NCI-H128 (cell line): ENCODE data around the gene MYO15B.

ENCODE experiments used
- DNase-seq: peaks from one replicate; lab custom pipeline; 2025; ENCODE audit not compliant: unreplicated experiment; lab: John Stamatoyannopoulos, UW

MYO15B gene

DNA sequence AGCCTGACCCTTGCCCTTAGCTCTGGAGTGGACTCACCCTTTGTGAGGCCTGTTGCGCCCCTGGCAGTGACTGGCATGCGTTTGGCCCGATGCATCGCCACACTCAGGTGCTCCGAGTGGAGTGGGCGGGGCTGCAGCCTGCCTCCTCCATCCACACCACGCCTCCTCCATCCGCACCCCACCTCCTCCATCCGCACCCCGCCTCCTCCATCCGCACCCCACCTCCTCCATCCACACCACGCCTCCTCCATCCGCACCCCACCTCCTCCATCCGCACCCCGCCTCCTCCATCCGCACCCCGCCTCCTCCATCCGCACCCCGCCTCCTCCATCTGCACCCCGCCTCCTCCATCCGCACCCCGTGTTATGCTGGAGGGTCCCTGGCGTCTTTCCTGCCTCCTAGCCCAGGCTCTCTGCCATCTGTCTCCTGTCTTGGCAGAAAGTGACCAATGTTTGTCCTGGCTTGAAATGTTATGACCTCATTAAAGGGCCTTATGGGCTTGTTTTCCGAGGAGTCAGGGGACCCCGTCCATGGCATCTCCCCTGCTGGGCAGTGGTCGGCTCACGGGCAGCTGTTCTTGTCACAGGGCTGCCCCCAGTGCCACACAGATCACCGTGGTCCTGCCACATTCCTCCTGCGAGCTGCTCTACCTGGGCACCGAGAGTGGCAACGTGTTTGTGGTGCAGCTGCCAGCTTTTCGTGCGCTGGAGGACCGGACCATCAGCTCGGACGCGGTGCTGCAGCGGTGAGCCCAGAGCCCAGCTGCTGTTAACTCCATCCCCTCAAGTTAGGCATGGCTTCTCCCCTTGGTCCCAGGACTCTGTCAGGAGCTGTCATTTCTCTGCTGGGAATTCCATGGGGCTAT lies 28.7 kb upstream of the MYO15B start:
- DNase-seq: no peak

DNA sequence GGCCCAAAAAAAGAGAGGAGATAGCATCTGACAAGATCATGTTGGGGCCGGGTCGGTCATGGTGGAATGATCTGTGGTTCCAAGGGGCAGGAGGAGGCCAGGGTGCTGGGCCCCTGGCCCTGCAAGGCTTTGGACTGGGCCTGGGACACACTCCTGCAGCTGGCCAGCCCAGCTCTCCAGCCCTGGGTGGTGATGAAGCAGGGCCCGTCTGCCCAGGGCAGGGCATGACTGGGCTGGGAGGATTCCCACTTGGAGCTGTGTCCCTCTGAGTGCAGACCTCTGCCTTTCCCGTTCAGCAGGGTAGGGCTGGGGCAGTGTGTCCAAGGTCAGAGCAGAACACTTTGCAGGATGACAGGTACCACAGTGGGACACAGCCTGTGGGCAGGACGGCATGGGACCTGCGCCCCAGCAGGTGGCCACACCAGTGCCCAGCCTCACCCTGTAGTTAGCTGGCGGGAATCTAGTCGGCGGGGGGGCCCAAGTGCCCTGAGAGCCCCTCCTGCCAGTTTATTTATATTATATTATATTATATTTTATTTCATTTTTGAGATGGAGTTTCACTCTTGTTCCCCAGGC lies 27.6 kb upstream of the MYO15B start:
- no peak for DNase-seq

DNA sequence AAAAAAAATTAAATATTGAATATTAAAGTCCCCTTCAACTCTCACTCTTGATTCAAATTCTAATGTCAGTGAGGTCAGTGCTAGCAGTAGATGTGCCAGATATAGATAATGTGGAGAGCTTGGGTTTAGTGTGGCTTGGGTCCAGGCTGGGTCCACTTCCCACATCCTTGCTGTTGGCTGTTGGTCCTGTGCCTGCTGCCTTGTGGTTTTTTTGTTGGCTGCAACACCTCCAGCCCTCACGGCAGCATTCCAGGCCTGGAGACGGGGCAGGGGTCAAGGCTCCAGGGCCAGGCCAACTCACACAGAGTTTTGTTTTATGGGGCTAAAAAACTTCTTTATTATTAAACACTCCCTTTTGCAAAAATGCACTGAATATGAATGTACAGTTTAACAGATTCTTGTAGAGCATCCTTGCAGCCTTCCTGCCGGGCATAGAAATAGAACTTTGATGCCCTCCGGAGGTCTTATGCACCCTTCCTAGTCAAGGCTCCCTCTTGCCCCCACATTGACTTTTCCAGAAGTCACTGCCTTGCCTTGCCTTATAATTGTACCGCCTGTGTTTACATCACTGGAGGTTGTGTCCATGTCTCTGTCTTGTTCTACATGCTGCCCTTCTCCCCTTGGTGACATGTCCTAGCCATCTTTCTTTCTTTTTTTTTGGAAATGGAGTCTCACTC lies 25.5 kb upstream of the MYO15B start:
- DNase-seq: no peak

DNA sequence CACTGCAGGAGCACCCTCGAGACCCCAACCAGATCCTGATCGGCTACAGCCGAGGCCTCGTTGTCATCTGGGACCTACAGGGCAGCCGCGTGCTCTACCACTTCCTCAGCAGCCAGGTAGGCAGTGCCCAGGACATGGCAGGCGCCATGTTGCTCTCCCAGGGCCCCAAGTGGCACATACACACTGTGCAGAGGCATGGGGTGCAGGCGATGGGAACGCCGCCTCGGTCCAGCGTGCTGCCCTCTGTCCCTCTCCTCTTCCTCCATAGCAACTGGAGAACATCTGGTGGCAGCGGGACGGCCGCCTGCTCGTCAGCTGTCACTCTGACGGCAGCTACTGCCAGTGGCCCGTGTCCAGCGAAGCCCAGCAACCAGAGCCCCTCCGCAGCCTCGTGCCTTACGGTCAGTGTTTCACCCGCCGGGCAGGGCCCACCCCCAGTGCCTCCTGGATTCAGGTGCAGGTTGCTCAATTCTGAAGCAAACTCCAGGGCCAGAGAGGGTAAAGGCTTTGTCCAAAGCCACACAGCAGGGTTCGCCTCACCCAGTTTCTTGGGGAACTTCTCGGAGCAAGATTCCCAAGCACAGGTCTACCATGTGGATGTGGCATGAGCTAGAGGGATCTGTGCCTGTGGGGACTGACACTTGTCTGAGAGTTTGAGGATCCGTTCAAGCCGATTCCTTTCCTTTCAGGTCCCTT lies 24.4 kb upstream of the MYO15B start:
- DNase-seq: no peak

DNA sequence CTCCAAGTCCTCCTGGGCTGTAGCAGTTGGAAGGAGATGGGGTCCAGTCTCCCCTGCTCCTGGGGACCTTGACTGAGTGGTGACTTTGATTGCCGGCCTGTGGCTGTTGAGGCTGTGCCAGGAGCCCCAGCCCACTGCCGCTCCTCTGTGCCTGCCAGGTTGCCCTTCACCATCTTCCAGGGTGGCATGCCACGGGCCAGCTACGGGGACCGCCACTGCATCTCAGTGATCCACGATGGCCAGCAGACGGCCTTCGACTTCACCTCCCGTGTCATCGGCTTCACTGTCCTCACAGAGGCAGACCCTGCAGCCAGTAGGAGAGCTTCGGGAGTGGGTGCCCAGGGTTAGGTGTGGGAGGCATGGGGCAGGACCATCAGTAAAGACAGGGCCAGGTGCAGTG lies 23.4 kb upstream of the MYO15B start:
- DNase-seq: no peak

DNA sequence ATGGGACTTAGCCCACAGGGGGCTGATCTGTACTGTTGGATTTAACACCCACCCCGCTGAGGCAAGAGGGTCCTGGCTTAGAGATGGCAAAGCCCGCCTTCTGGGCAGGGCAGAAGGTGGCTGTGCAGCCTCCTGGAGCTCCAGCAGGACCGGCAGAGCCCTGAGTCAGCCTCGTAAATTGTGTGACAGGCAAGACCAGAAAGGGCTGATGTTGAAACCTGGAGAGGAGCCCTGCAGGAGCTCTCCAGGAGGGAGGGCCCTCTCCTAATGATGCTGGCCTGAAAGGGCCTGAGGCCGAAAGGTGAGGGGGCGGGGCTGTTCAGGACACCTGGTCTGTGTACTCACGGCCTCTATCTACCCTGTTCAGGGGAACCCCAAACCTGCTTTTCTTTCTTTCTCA lies 22.5 kb upstream of the MYO15B start:
- DNase-seq: no peak

DNA sequence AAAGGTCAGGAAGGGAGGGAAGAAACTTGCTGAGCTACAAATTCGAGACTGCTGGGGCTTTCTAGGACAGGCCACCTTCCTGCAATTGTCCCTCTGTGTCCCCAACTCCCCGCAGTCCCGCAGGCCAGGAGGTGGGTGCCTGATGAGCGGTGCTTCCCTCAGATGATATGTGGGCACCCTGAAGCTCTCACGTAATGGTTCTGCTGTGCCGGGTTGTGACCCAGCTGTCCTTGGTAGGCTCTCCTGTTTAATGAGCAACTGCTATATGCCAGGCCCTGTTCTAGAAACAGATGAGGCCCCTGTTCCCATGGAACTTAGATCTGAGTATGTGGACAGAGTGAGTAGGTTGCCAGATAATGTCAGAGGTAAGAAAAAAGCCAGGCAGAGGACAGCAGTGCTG lies 22.0 kb upstream of the MYO15B start:
- DNase-seq: no peak

DNA sequence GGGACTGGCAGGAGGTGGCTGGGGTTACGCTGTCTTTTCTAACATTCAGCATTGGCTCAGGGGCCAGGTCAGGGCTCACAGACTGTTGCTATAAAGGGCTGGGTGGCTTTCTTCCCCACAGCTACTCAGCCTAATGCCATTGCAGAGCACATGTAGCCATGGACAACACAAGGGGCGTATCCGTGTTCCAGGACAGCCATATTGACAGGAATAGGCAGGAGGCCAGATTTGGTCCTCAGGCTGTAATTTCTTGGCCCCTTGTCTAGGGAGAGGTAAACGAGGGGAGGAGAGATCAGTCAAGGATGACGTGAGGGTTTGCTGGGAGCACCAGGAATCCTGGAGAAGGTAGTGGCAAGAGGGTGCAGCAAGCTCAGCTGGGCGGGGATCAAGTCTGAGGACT lies 21.2 kb upstream of the MYO15B start:
- DNase-seq: no peak

DNA sequence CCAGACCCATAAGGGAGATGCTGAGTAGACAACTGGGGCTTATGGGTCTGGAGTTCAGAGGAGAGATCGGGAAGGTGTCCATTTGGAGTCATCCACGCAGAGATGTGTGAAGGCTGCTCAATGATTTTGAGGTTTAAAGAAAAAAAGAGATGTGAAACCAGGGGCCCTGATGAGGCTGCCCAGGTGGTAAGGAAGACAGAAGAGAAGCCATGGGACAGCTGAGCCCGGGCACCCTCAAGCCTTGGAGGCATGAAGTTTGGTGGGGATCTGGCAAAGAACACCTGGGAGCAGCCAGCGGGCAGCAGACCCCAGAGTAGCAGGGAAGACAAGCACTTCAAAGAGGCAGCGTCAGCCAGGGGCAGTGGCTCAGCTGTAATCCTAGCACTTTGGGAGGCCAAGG lies 20.8 kb upstream of the MYO15B start:
- no peak for DNase-seq

DNA sequence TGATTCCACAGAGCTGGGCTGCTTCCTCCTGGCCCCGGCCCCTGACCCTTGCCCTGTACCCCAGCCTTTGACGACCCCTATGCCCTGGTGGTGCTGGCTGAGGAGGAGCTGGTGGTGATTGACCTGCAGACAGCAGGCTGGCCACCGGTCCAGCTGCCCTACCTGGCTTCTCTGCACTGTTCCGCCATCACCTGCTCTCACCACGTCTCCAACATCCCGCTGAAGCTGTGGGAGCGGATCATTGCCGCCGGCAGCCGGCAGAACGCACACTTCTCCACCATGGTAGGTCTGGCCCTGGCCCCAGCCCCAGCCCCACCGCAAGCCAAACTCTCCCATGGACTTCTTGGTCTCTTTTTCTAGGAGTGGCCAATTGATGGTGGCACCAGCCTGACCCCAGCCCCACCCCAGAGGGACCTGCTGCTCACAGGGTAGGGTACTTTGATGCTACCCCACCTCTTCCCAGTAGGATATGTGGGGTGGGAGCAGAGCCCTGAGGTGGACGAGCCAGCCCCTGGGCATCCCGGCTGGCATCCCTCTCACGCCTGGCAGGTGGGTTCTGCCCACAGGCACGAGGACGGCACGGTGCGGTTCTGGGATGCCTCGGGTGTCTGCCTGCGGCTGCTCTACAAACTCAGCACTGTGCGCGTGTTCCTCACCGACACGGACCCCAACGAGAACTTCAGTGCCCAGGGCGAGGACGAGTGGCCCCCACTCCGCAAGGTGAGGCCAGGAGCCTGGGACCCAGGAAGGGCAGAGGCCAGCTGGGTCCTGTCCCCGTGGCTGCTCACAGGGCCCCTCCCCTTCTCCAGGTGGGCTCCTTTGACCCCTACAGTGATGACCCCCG lies 19.0 kb upstream of the MYO15B start:
- DNase-seq: no peak

DNA sequence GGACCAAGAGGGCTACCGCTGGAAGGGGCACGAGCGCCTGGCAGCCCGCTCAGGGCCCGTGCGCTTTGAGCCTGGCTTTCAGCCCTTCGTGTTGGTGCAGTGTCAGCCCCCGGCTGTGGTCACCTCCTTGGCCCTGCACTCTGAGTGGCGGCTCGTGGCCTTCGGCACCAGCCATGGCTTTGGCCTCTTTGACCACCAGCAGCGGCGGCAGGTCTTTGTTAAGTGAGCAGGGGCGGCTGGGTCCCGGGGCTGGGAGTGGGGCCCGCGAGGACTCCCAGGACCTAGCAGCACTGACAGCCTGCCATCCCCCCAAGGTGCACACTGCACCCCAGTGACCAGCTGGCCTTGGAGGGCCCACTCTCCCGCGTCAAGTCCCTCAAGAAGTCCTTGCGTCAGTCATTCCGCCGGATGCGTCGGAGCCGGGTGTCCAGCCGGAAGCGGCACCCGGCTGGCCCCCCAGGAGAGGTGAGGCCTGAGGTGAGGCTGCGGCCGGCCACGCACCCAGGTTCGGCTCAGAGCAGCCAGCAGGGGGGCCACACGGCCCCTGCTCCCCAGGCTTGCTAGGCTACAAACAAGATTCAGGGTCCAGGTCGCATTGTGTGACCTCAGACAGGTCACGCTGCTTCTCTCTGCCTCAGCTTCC lies 17.4 kb upstream of the MYO15B start:
- no peak for DNase-seq

DNA sequence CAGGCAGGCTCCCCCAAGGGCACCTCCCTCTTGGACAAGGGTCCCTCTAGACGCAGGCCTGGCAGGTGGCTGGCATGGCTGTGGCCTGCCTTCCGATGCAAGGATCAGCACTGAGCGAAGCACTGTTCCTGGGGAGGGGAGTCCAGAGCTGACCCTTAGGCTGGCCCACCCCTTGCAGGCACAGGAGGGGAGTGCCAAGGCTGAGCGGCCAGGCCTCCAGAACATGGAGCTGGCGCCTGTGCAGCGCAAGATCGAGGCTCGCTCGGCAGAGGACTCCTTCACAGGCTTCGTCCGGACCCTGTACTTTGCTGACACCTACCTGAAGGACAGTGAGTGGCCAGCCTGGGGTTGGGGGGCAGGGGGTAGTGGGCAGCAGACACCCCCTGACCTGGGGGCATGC lies 16.8 kb upstream of the MYO15B start:
- no peak for DNase-seq

DNA sequence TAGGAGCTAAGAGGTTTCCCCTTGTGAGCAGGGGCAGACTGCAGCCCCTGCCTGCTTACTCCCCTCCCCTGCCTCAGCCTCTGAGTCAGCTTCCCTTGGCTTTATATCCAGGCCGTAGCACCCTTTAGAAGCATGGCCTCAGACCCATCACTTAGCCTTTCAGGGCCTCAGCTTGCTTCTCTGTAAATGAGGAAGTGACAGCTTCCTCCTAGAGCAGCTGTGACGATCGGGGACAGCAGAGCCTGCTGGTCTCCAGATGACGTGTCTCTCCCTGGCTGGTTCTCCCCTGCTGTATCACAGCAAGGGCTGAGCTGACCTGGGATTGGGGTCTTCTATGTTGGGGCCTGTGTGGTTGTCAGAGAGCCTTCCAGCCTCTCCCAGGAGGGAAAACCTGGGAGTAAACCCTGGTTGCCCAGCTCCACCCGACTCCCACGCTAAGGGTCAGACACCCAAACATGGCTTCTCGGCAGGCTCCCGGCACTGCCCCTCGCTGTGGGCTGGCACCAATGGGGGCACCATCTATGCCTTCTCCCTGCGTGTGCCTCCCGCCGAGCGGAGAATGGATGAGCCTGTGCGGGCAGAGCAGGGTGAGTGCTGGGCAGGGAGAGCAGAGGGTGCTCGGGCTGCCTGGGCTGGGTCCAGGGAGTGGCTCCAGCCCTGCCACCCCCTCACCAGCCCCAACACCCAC lies 16.3 kb upstream of the MYO15B start:
- DNase-seq: no peak

DNA sequence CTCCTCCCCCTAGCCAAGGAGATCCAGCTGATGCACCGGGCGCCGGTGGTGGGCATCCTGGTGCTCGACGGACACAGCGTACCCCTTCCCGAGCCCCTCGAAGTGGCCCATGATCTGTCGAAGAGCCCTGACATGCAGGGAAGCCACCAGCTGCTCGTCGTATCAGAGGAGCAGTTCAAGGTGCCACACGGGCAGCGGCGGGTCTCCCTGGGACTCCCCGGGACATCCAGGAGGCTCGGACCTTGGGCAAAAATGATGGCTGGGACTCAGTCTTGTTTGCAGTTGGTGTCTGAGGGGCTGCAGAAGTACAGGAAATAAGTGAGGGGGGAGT lies 15.8 kb upstream of the MYO15B start:
- DNase-seq: no peak

DNA sequence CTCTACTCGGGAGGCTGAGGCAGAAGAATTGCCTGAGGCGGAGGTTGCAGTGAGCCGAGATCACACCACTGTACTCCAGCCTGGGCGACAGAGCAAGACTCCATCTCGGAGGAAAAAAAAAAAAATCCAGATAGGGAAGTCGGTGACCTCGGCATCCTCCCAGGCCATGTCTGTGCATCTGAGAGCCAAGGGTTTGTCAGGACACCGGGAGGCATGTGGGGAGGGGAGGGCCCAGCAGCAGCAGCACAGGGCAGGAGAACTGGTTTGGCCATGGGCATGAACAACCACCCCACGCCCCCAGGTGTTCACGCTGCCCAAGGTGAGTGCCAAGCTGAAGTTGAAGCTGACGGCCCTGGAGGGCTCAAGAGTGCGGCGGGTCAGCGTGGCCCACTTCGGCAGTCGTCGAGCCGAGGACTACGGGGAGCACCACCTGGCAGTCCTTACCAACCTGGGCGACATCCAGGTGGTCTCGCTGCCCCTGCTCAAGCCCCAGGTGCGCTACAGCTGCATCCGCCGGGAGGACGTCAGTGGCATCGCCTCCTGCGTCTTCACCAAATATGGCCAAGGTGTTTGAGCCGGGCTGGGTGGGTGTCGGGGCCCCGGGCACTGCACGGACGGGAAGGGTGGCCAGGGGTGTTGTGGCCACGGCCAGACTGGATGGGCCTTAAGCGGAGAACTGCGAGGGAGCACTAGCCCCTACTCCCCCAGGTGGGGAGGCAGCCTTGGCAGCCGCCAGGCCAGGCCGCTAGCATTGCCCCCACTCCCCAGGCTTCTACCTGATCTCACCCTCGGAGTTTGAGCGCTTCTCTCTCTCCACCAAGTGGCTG lies 14.7 kb upstream of the MYO15B start:
- no peak for DNase-seq

DNA sequence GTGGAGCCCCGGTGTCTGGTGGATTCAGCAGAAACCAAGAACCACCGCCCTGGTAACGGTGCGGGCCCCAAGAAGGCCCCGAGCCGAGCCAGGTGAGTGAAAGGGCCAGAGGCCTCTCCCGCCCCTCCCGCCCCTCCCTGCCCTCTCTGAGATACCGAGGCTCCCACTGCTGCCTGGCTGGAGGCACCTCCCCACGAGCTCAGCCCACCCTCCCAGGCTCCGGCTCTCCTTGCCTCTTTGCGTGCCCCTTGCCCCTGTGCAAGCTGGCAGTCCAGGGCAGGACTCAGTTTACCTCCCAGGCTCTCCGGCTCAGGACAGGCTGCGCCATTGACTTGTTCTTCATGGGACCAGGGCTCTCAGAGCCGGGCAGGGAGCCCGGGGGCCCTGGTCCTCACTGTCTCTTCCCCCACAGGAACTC lies 14.1 kb upstream of the MYO15B start:
- DNase-seq: no peak

DNA sequence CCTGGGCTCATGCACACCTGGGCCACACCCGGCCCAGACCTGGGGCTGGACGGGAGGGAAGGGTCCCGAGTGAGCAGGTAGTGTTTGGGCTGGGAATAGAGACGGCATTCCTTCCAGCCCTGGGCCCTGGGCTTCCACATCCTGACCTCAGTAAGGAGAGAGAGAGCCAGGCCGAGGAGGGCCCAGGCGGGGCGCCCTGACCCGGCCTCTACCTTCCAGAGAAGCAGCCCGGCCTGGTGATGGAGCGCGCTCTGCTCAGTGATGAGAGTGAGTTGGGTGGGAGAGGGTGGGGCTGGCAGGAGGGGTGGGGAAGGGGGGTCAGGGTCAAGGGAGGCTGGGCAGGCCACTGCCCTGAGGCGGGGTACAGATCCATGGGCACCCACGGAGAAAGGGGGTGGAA lies 13.6 kb upstream of the MYO15B start:
- DNase-seq: no peak

DNA sequence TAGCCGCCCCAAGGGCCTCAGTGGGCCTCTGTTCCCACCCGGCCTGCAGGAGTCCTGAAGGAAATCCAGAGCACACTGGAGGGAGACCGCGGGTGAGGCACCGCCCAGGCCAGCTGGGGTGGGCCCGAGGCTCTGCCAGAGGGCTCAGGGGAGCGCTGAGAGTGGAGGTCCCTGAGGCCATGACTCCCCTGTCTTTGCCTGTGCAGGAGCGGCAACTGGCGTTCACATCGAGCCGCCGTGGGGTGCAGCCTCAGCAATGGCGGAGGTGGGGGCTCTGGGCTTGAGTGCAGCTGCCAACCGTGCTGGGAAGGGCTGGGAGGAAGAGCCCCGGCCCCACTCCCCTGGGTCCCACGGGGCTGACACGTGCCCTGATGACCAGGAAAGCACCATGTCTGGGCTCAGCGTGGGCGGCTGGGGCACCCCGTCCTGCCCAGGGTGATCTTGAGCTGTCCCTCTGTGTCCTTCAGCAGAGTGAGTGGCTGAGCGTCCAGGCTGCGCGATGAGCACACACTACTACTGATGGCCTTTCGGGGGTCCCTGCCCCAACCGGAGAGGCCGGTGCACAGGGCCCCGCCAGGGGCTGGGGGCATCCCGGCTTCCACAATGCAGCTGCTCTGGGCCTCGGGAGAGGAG lies 13.1 kb upstream of the MYO15B start:
- no peak for DNase-seq

DNA sequence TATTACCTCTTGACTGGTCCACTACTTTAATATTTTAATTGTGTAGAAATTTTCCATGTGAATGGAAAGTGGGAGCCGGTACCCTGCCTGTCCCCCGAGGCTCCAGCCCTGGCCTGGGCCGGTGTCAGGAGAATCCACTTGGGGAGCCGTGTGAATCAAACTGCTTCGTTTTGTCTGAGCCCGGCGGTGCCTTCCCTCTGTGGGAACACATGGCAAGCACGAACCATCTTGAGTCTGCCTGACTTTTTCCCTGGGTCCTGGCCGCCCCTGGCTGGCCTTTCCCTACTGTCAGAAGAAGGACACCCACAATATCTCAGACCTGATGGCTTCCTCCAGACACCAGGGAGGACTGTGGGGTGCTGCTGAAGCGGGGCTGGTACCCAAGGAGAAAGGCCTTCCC lies 12.4 kb upstream of the MYO15B start:
- no peak for DNase-seq
